ENCODE measurements around the gene PLIN5. TPM values are rescaled to one million over a fixed set of nuclear protein-coding genes. Genes with fewer than 3 reads are reported as not detected.

The PLIN5 gene, protein sequence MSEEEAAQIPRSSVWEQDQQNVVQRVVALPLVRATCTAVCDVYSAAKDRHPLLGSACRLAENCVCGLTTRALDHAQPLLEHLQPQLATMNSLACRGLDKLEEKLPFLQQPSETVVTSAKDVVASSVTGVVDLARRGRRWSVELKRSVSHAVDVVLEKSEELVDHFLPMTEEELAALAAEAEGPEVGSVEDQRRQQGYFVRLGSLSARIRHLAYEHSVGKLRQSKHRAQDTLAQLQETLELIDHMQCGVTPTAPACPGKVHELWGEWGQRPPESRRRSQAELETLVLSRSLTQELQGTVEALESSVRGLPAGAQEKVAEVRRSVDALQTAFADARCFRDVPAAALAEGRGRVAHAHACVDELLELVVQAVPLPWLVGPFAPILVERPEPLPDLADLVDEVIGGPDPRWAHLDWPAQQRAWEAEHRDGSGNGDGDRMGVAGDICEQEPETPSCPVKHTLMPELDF
- total RNA-seq: 2.1 TPM

DNA sequence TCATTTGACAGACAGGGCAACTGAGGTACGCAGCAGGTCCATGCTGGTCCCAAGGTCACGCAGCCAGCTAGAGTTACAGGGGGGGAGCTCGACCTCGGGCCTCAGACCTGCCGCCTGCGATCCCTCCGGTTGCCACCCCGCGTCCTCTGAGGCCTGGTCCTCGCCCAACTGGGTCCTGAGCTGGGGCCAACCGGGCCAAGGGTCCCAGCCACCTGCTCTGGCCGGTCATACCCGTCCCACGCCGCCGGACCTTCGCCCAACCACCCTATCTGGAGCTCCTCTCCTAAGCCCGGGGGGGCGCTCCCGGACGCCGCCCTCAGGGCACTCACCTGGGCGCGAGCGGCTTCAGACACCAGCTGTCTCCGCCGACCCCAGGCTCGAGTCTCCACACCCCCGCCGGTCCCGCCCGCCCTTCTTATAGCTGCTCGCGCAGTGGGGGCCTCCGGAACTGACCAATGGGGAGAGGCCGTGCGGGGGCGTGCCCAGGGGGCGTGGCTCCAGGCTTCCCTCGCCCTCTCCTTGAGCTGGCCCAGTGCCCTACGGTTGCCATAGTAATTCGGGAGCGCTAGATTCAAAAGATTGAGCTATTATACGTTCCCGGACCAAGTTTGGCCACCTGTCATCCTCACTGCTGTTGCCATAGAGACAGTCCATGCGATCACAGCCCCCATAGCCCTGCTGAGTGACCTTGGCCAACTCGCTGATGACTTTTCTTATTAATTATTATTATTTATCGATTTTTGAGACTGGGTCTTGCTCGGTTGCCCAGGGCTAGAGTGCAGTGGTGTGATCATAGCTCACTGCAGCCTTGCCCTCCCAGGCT, at the start of gene PLIN5:
TSS of gene PLIN5 (minus strand) at position 389 of the 823 bp plus-strand sequence. CDS start 1,150 bp downstream, outside the sequence.
- H3K9me3 ChIP-seq (ENCODE audit: control insufficient read depth in 3 of 3, low read length in 3 of 3): no peaks in the 10 kb centered on the region
- peak within 1 kb of the TSS; percentile 88 for H3K27ac ChIP-seq (ENCODE audit: low read depth, low read length)
- peak within 1 kb of the TSS; percentile 48 to 81 (median 77) for H3K4me3 ChIP-seq (ENCODE audit: low read length in 3 of 3)
- H3K4me1 ChIP-seq (ENCODE audit: control insufficient read depth in 3 of 3, insufficient read depth in 3 of 3, low read length in 3 of 3): peaks cover 30 to 66% (median 47%) of the 10 kb centered on the region in 3 donors
- H3K27me3 ChIP-seq (ENCODE audit: control insufficient read depth in 3 of 3, insufficient read depth in 3 of 3, low read length in 3 of 3): no peaks in the 10 kb centered on the region
- peak within 1 kb of the TSS; percentile 51 to 86 (median 77) for H3K9ac ChIP-seq (ENCODE audit: low read depth in 1 of 3, low read length in 3 of 3)
- no peaks in the 10 kb centered on the region for H3K36me3 ChIP-seq (ENCODE audit: control insufficient read depth in 3 of 3, insufficient read depth in 3 of 3, low read length in 3 of 3)

DNA sequence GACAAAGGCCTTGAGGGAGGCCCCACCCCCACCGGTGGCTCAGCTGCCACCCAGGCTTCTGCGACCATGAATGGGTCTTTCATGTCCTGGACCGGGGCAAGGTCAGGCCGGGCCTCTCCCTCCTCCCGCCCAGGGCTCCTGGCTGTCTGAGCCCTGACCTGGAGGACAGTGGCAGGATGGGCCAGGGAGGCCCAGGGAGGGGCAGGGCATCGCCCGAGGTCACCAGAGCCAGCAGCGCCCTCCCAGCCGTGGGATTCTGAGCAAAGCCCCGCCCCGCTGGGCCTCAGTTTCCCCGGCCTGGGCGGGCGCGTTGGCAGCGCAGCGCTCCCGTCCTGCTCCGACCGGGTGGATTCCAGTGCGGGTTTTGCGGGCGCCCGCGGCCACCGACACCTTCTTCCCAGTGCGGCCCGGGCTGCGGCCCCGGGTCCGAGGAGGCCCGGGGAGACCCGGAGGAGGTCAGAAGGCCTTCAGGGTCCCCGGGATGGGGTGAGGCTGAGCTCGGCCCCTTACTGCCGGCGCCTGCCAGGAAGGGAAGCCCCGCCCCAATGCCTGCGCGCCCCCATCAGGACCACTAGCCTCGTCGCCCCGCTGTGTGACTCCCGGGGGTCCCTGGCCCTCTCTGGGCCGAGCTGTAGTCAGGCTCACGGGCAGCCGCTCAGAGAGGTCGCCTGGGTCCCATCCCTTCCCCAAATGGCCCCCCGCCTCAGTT, 49.1 kb upstream of the PLIN5 start:
- H3K4me1 ChIP-seq (ENCODE audit: control insufficient read depth in 3 of 3, insufficient read depth in 3 of 3, low read length in 3 of 3): peaks cover 0 to 13% (median 8%) of the 10 kb centered on the region in 3 donors
- no peak overlapping the region for H3K9ac ChIP-seq (ENCODE audit: low read depth in 1 of 3, low read length in 3 of 3)
- no peak overlapping the region for H3K27ac ChIP-seq (ENCODE audit: low read depth, low read length)
- H3K36me3 ChIP-seq (ENCODE audit: control insufficient read depth in 3 of 3, insufficient read depth in 3 of 3, low read length in 3 of 3): no peaks in the 10 kb centered on the region
- H3K4me3 ChIP-seq (ENCODE audit: low read length in 3 of 3): peak overlapping the region in 2 of 3 donors; percentile 27 to 29
- peaks cover 36 to 52% (median 45%) of the 10 kb centered on the region in 3 donors for H3K27me3 ChIP-seq (ENCODE audit: control insufficient read depth in 3 of 3, insufficient read depth in 3 of 3, low read length in 3 of 3)
- H3K9me3 ChIP-seq (ENCODE audit: control insufficient read depth in 3 of 3, low read length in 3 of 3): no peaks in the 10 kb centered on the region

DNA sequence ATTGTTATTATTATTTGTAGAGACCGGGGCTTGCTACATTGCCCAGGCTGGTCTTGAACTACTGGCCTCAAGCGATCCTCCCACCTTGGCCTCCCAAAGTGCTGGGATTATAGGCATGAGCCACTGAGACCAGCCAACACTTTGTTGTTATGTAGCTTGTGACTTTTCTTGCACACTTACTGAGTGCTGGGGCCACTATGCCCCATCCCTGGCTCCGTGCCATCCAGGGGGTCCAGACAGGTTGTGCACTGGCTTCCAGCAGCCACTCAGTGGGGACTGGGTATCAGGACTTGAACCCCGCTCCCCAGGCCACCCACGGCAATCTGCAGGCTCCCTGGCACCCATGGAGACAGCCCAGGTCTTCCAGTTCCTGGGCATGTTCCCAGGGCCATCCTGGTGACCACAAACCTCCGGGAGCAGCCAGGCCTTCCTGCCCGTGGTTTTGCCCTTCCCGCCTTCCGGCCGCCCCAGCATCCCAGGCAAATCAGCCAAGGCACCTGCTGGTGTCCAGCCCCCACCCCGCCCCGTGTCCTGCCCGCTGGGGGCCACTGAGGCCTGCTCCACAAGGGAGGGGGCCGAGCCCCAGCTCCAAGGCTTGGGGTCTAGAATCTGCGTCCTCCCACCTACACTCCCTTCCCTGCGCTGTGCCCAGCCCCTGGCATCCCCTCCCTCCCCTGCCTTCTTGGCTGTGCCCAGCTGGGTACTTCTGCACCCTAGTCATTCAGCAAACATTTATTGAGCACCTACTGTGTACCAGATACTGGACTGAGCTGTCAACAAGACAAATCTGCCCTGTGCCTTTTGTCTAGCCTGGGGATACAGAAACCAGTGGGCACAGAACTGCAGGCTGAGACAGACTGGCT, 48.2 kb upstream of the PLIN5 start:
- Histone ChIP-seq H3K27ac (ENCODE audit: low read depth, low read length) (no peak overlapping the region), H3K36me3 (ENCODE audit: control insufficient read depth in 3 of 3, insufficient read depth in 3 of 3, low read length in 3 of 3) (no peaks in the 10 kb centered on the region), H3K9me3 (ENCODE audit: control insufficient read depth in 3 of 3, low read length in 3 of 3) (no peaks in the 10 kb centered on the region), H3K9ac (ENCODE audit: low read depth in 1 of 3, low read length in 3 of 3) (no peak overlapping the region), H3K27me3 (ENCODE audit: control insufficient read depth in 3 of 3, insufficient read depth in 3 of 3, low read length in 3 of 3) (peaks cover 43 to 52% (median 52%) of the 10 kb centered on the region in 3 donors), H3K4me3 (ENCODE audit: low read length in 3 of 3) (no peak overlapping the region), H3K4me1 (ENCODE audit: control insufficient read depth in 3 of 3, insufficient read depth in 3 of 3, low read length in 3 of 3) (peaks cover 0 to 16% (median 8%) of the 10 kb centered on the region in 3 donors)

DNA sequence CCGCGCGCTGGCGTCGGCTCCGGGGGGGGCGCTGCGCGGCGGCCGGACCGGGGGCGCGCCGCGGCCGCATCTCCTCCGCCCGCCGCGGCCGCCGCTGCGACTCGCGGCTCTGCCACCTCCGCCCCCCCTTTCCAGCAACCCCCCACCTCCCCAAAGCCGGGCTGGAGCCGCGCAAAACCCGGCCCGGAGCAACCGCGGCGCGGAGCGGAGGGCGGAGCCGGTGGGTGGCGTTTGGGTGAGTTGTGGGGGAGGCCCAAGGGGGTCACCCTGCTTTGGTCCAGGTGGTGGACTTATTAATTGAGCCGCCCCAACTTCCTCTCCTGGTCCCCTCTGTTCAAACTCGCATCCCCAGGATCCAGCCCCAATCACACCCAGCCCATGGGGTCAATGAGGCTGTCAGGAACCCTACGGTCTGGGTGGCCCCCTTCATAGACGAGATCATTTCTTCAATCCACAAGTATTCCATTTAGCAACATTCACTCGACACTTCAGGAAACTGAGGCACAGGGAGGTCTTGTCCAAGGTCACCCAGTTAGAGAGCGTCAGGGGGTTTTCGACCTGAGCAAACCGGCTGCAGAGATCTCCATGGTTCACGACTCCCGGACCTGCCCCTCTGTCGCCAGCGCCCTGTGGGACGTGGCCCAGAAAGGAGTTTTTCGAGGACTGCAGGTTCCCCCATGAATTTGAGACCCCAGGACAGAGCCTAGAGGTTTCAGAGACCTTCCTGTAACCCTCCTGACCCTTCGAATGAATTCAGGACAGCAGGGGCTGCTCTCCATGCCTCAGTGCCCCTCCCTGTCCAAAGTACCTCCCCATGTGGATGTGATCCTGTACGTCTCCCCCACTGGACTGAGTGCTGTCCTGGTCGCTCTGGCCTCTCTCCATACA, 46.9 kb upstream of the PLIN5 start:
- H3K27me3 ChIP-seq (ENCODE audit: control insufficient read depth in 3 of 3, insufficient read depth in 3 of 3, low read length in 3 of 3): peaks cover 43 to 56% (median 52%) of the 10 kb centered on the region in 3 donors
- H3K9me3 ChIP-seq (ENCODE audit: control insufficient read depth in 3 of 3, low read length in 3 of 3): no peaks in the 10 kb centered on the region
- H3K36me3 ChIP-seq (ENCODE audit: control insufficient read depth in 3 of 3, insufficient read depth in 3 of 3, low read length in 3 of 3): no peaks in the 10 kb centered on the region
- peaks cover 0 to 18% (median 8%) of the 10 kb centered on the region in 3 donors for H3K4me1 ChIP-seq (ENCODE audit: control insufficient read depth in 3 of 3, insufficient read depth in 3 of 3, low read length in 3 of 3)
- peak overlapping the region in 1 of 3 donors; percentile 8 for H3K9ac ChIP-seq (ENCODE audit: low read depth in 1 of 3, low read length in 3 of 3)
- no peak overlapping the region for H3K27ac ChIP-seq (ENCODE audit: low read depth, low read length)
- H3K4me3 ChIP-seq (ENCODE audit: low read length in 3 of 3): no peak overlapping the region

DNA sequence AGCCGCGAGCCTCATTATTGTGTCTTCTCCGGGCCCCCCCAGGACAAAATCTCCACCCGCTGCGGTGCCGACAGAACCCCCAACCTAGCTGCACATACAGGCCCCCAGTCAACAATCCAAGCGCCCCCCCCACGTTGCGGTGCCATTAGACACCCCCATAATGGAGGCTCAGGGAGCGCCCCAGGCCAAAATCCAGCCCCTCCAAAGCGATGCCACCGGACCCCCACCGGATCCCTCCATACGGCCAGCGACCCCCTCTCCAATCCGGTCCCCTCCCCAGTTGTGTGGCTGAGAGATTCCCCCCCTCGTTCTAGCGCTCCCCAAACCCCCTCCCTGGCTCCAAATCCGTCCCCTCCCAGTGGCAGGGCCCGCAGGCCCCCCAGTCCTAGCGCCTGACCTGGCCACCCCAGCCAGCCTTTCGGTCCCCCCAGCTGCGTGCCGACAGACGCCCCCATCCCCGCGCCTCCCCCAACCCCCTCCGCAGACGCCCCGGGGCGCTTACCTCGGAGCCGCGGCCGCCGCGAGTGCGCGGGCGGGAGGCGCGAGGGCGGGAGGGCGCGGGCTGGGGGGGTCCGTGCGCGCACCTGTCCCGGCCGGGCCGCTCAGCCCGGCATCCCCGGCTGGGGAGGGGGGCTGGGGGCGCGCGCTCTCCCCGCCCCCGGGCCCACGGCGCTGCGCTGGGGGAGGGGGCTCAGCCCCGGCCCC, 46.1 kb upstream of the PLIN5 start:
- H3K4me3 ChIP-seq (ENCODE audit: low read length in 3 of 3): peak overlapping the region in 2 of 3 donors; percentile 30 to 45
- no peaks in the 10 kb centered on the region for H3K36me3 ChIP-seq (ENCODE audit: control insufficient read depth in 3 of 3, insufficient read depth in 3 of 3, low read length in 3 of 3)
- no peaks in the 10 kb centered on the region for H3K9me3 ChIP-seq (ENCODE audit: control insufficient read depth in 3 of 3, low read length in 3 of 3)
- H3K27me3 ChIP-seq (ENCODE audit: control insufficient read depth in 3 of 3, insufficient read depth in 3 of 3, low read length in 3 of 3): peaks cover 43 to 54% (median 48%) of the 10 kb centered on the region in 3 donors
- no peak overlapping the region for H3K27ac ChIP-seq (ENCODE audit: low read depth, low read length)
- H3K4me1 ChIP-seq (ENCODE audit: control insufficient read depth in 3 of 3, insufficient read depth in 3 of 3, low read length in 3 of 3): peaks cover 0 to 19% (median 8%) of the 10 kb centered on the region in 3 donors
- peak overlapping the region in 1 of 3 donors; percentile 3 for H3K9ac ChIP-seq (ENCODE audit: low read depth in 1 of 3, low read length in 3 of 3)

DNA sequence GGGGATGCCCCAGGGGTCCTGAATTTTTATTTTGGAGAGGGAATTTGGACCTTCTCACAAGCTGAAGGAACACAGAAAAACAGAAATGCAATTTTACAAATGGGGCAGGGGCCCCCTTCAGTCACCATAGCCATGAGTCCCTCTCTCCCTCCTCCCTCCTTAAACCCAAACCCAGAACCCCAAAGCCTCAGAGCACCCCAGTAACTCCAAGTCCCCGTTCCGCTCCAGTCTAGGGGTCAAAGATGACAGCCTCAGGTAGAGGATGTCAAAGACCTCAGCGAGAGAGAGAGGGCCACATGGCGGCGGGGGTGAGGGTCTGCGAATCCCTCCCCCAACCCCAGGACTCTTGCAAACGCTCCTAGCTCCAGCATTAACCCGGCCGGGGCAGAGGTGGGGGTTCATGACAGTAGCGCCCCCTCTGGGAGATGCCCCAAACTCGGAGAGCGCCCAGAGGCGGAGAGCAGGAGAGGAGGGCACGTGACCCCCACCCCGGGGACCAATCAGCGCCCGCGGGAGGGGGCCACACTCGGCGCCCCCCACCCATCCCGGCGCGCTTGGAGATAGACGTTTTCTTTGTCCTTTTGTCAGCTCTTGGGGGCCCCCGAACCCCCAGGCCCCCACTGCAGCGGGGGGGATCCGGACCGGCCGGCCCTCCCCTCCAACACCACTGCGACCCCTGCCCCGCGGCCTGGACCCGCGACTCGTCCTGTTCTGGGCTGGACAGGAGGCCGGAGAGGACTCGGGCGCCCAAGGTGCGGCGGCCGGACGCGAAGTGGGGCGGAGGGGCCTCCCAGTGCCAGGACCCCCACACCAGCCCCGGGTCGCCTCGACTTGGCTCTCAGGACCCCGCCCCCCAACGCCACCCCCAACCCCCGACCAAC, 45.2 kb upstream of the PLIN5 start:
- no peak overlapping the region for H3K27ac ChIP-seq (ENCODE audit: low read depth, low read length)
- H3K36me3 ChIP-seq (ENCODE audit: control insufficient read depth in 3 of 3, insufficient read depth in 3 of 3, low read length in 3 of 3): no peaks in the 10 kb centered on the region
- peak overlapping the region in 1 of 3 donors; percentile 3 for H3K9ac ChIP-seq (ENCODE audit: low read depth in 1 of 3, low read length in 3 of 3)
- H3K9me3 ChIP-seq (ENCODE audit: control insufficient read depth in 3 of 3, low read length in 3 of 3): no peaks in the 10 kb centered on the region
- H3K4me1 ChIP-seq (ENCODE audit: control insufficient read depth in 3 of 3, insufficient read depth in 3 of 3, low read length in 3 of 3): peaks cover 4 to 22% (median 12%) of the 10 kb centered on the region in 3 donors
- H3K4me3 ChIP-seq (ENCODE audit: low read length in 3 of 3): peak overlapping the region in 1 of 3 donors; percentile 29
- peaks cover 37 to 50% (median 45%) of the 10 kb centered on the region in 3 donors for H3K27me3 ChIP-seq (ENCODE audit: control insufficient read depth in 3 of 3, insufficient read depth in 3 of 3, low read length in 3 of 3)

DNA sequence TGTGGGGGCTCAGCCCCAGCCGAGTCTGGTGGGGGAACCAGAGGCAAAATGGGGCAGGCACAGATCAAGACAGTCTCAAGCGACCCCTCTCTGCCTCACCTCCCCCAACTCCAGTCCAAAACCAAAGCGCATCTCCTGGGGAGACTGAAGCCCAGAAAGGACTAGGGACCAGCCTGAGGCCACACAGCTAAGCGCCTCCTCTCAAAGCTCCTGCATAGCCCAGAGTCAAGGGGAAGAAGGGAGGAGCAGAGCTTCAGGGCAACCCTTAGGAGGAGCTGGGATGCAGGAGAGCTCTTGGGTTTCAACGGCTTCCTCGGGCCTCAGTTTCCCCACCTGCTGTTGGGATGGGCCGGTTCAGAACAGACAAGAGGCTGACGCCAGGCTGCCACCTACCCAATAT, 44.4 kb upstream of the PLIN5 start:
- Histone ChIP-seq H3K27ac (ENCODE audit: low read depth, low read length) (no peak overlapping the region), H3K4me3 (ENCODE audit: low read length in 3 of 3) (no peak overlapping the region), H3K9ac (ENCODE audit: low read depth in 1 of 3, low read length in 3 of 3) (no peak overlapping the region), H3K27me3 (ENCODE audit: control insufficient read depth in 3 of 3, insufficient read depth in 3 of 3, low read length in 3 of 3) (peaks cover 29 to 42% (median 36%) of the 10 kb centered on the region in 3 donors), H3K36me3 (ENCODE audit: control insufficient read depth in 3 of 3, insufficient read depth in 3 of 3, low read length in 3 of 3) (no peaks in the 10 kb centered on the region), H3K4me1 (ENCODE audit: control insufficient read depth in 3 of 3, insufficient read depth in 3 of 3, low read length in 3 of 3) (peaks cover 8 to 19% (median 12%) of the 10 kb centered on the region in 3 donors), H3K9me3 (ENCODE audit: control insufficient read depth in 3 of 3, low read length in 3 of 3) (no peaks in the 10 kb centered on the region)

Data from skeletal muscle tissue (tissue), 4 donors.